Urothelium cell line (cell line): ENCODE measurements around the gene EVI5L.
"Not testable (repeated sequence)": the region's sequence is repeated elsewhere in the genome, so short reads cannot be mapped to it uniquely, and the experiment has no call there.

Experiments used
- DNase-seq: peaks from one replicate; pipeline ENCODE4 v3.0.0; 2011; ENCODE audit warnings: low spot score, mixed read lengths
- FAIRE-seq: peaks from 2 replicates; lab custom pipeline; 2011; peaks lifted over from hg19 to GRCh38; lab: Jason Lieb, UNC

EVI5L gene

GRCh38 chr19:7815325-7815724, 14.7 kb upstream of the EVI5L start:
- no peak for FAIRE-seq
- DNase-seq: no peak

GRCh38 chr19:7816040-7816439, 14.0 kb upstream of the EVI5L start:
- not testable (repeated sequence) for FAIRE-seq, DNase-seq

- DNase-seq (no peak), FAIRE-seq (no peak)
These were observed 12.2 kb upstream of the EVI5L start for GRCh38 chr19:7817801-7818200.

- FAIRE-seq: no peak
- DNase-seq: no peak
These were observed 11.2 kb upstream of the EVI5L start for GRCh38 chr19:7818806-7819205.

GRCh38 chr19:7819337-7819736, 10.7 kb upstream of the EVI5L start:
- FAIRE-seq (no peak), DNase-seq (no peak)

GRCh38 chr19:7820588-7820987, 9.4 kb upstream of the EVI5L start:
- DNase-seq: no peak
- no peak for FAIRE-seq

- no peak for FAIRE-seq
- DNase-seq: no peak
These were observed 7.0 kb upstream of the EVI5L start for GRCh38 chr19:7822910-7823515.

- DNase-seq: no peak
These were observed 6.2 kb upstream of the EVI5L start for GRCh38 chr19:7823686-7824301.

GRCh38 chr19:7829166-7829520, 875 bp upstream of the EVI5L start:
- no peak for FAIRE-seq
- no peak for DNase-seq

More at GRCh38 chr19:7823686-7824301, 6.2 kb upstream of the EVI5L start:
- FAIRE-seq: no peak

- no peak for FAIRE-seq
These were observed 304 bp downstream of the EVI5L start for GRCh38 chr19:7830272-7830771.

GRCh38 chr19:7830823-7831222, 805 bp downstream of the EVI5L start:
- FAIRE-seq (no peak), DNase-seq (no peak)

More at GRCh38 chr19:7830272-7830771, 304 bp downstream of the EVI5L start:
- DNase-seq: no peak

GRCh38 chr19:7831452-7831851, 1.4 kb downstream of the EVI5L start:
- DNase-seq (peak; percentile 57), FAIRE-seq (no peak)

- DNase-seq (no peak), FAIRE-seq (no peak)
These were observed 2.0 kb downstream of the EVI5L start for GRCh38 chr19:7832009-7832408.

GRCh38 chr19:7832781-7833180, 2.8 kb downstream of the EVI5L start:
- FAIRE-seq (no peak), DNase-seq (no peak)

GRCh38 chr19:7833225-7834099, 3.4 kb downstream of the EVI5L start:
- DNase-seq (peak; percentile 28), FAIRE-seq (no peak)

- no peak for DNase-seq
- FAIRE-seq: no peak
These were observed 9.5 kb downstream of the EVI5L start for GRCh38 chr19:7839476-7839875.

GRCh38 chr19:7840629-7841028, 10.6 kb downstream of the EVI5L start:
- DNase-seq: no peak

GRCh38 chr19:7841751-7842660, 12.0 kb downstream of the EVI5L start:
- DNase-seq (no peak), FAIRE-seq (peak; percentile 91)

More at GRCh38 chr19:7840629-7841028, 10.6 kb downstream of the EVI5L start:
- FAIRE-seq: no peak

- no peak for DNase-seq
- FAIRE-seq: no peak
These were observed 12.8 kb downstream of the EVI5L start for GRCh38 chr19:7842661-7843294.

- FAIRE-seq (no peak), DNase-seq (no peak)
These were observed 13.5 kb downstream of the EVI5L start for GRCh38 chr19:7843521-7843920.
